ENCODE results near the gene PPARG.
A peak's percentile ranks its signal among the peaks of the same experiment; 100 is the strongest.

Gene PPARG

DNA sequence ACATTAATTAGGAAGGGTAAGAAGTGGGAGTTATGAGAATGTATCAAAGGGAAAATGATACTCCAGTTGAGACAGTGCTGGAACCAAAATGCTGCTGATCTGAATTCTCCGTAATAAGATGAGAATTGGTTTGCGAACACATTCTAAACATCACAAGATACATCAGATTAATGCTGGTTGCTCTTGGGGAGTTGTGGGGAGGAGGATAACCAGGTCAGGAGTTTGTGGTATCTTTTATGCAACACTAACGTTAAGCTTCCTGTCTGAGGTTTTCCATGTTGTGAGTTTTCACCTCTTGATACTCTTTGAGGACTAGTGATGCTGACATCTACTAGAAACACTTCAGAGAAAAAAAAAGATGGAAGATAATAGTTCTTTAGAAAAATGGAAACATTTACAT is 47.2 kb downstream of the PPARG start:
- H3K4me1 Mint-ChIP-seq (ENCODE audit: low read depth): peaks cover 19% of the 10 kb centered on the region
- H3K27me3 Mint-ChIP-seq: no peaks in the 10 kb centered on the region
- H3K4me3 Mint-ChIP-seq: no peak overlapping the region
- no peaks in the 10 kb centered on the region for H3K9me3 Mint-ChIP-seq
- H3K36me3 Mint-ChIP-seq (ENCODE audit: low read depth): no peaks in the 10 kb centered on the region
- DNase-seq: no peak
- peak overlapping the region; percentile 72 for H3K27ac Mint-ChIP-seq

- Mint-ChIP-seq H3K27ac (no peak overlapping the region), H3K4me1 (ENCODE audit: low read depth) (peaks cover 19% of the 10 kb centered on the region), H3K4me3 (no peak overlapping the region), H3K36me3 (ENCODE audit: low read depth) (no peaks in the 10 kb centered on the region), H3K9me3 (no peaks in the 10 kb centered on the region), H3K27me3 (peaks cover 14% of the 10 kb centered on the region)
- DNase-seq: no peak
Observed at GRCh38 chr3:12338595-12339546, 50.0 kb downstream of the PPARG start.

GRCh38 chr3:12339701-12340480 is 51.0 kb downstream of the PPARG start:
- Mint-ChIP-seq H3K27me3 (peaks cover 14% of the 10 kb centered on the region), H3K36me3 (ENCODE audit: low read depth) (no peaks in the 10 kb centered on the region), H3K4me1 (ENCODE audit: low read depth) (peaks cover 20% of the 10 kb centered on the region), H3K9me3 (no peaks in the 10 kb centered on the region), H3K27ac (no peak overlapping the region), H3K4me3 (no peak overlapping the region)
- no peak for DNase-seq

- H3K4me1 Mint-ChIP-seq (ENCODE audit: low read depth): peaks cover 24% of the 10 kb centered on the region
- no peaks in the 10 kb centered on the region for H3K36me3 Mint-ChIP-seq (ENCODE audit: low read depth)
- no peak for DNase-seq
- H3K4me3 Mint-ChIP-seq: no peak overlapping the region
- peaks cover 14% of the 10 kb centered on the region for H3K27me3 Mint-ChIP-seq
- H3K27ac Mint-ChIP-seq: no peak overlapping the region
- no peaks in the 10 kb centered on the region for H3K9me3 Mint-ChIP-seq
Observed at GRCh38 chr3:12340506-12340905, 51.6 kb downstream of the PPARG start.

DNA sequence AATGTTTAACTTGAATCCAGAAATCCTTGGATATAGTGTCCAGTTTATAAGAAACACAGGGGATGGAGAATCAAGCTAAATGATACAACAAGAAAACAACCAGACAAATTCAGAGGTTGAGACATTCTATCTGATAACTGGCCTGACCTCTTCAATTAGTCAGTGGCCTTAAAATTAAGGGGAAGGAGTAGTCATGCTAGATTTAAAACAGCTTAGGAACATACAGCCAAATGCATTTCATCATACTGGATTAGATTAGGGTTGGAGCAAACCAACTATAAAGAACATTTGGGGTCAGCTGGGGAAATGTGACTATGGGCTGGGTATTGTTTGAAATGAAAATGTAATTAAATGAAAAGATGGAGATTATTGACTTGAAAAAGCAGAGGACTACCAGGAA is 53.3 kb downstream of the PPARG start:
- Mint-ChIP-seq H3K4me1 (ENCODE audit: low read depth) (peaks cover 16% of the 10 kb centered on the region), H3K36me3 (ENCODE audit: low read depth) (no peaks in the 10 kb centered on the region), H3K27me3 (peaks cover 14% of the 10 kb centered on the region), H3K9me3 (no peaks in the 10 kb centered on the region), H3K4me3 (no peak overlapping the region), H3K27ac (no peak overlapping the region)
- no peak for DNase-seq

DNA sequence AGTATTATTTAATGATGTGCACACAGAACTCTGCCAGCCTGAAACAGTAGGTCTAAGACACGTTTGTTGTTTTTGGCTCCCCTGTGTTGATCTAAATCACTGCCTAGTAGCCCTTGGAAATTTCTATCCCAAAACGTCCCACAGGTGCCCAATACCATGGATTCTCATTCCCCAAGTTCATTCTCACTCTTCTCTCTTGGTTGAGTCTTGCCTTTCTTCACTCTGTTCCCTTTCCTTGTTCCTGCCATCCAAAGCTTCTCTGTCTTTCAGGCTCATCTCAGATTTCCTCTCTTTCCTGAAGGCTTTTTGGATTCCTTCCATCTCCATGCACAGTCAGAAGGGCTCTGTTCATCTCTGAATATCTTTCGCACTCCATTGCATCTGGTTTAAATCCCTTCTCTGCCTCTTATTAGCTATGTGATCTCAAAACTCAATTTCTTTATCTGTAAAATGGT is 54.2 kb downstream of the PPARG start:
- Mint-ChIP-seq H3K27me3 (peaks cover 20% of the 10 kb centered on the region), H3K4me3 (no peak overlapping the region), H3K9me3 (no peaks in the 10 kb centered on the region), H3K4me1 (ENCODE audit: low read depth) (peaks cover 15% of the 10 kb centered on the region), H3K27ac (no peak overlapping the region), H3K36me3 (ENCODE audit: low read depth) (no peaks in the 10 kb centered on the region)
- no peak for DNase-seq

DNA sequence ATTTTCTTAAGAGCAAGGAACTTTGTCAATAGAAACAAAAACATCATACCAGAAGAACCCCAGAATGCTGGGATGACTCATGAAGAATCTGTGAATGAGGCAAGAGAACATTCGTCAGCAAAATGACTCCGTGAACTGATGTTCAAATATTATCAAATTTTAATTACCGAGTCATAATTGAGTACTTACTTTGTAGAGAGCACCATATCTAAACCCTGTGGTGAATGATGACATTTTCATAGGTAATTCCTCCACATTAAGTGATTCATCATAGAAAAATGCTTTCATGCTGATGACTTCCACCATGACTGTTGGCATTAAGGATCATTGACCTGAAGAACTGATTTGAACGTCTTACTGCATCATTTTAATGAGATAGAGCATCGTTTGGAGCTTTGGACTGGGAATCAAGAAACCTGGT is 56.3 kb downstream of the PPARG start:
- H3K4me1 Mint-ChIP-seq (ENCODE audit: low read depth): peaks cover 15% of the 10 kb centered on the region
- H3K36me3 Mint-ChIP-seq (ENCODE audit: low read depth): no peaks in the 10 kb centered on the region
- H3K4me3 Mint-ChIP-seq: no peak overlapping the region
- H3K27ac Mint-ChIP-seq: peak overlapping the region; percentile 47
- DNase-seq: no peak
- no peaks in the 10 kb centered on the region for H3K9me3 Mint-ChIP-seq
- peaks cover 27% of the 10 kb centered on the region for H3K27me3 Mint-ChIP-seq

- Mint-ChIP-seq H3K27ac (peak overlapping the region; percentile 47), H3K4me3 (no peak overlapping the region), H3K4me1 (ENCODE audit: low read depth) (peaks cover 15% of the 10 kb centered on the region), H3K9me3 (no peaks in the 10 kb centered on the region), H3K36me3 (ENCODE audit: low read depth) (no peaks in the 10 kb centered on the region), H3K27me3 (peaks cover 27% of the 10 kb centered on the region)
- DNase-seq: no peak
Observed at GRCh38 chr3:12345584-12346494, 57.0 kb downstream of the PPARG start.

DNA sequence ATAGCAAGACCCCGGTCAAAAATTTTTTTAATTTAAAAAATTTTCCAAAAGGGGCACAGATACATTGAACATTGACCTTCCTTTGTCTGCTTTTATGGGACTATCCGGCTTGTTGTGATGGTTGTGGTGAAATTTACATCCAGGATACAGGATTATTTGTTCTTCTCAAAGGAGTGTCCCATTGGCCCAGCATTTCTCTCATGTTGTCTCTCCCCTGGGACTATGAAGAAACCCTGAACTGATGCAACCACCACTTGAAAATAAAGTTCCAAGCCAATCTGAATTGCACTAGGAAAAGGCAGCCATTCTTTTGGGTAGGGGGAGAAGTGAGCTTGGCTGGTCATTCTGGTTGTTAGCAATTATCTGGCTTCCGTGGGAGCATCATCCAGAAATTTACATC is 58.4 kb downstream of the PPARG start:
- H3K9me3 Mint-ChIP-seq: no peaks in the 10 kb centered on the region
- DNase-seq: no peak
- peaks cover 28% of the 10 kb centered on the region for H3K27me3 Mint-ChIP-seq
- H3K4me3 Mint-ChIP-seq: no peak overlapping the region
- no peaks in the 10 kb centered on the region for H3K36me3 Mint-ChIP-seq (ENCODE audit: low read depth)
- peaks cover 15% of the 10 kb centered on the region for H3K4me1 Mint-ChIP-seq (ENCODE audit: low read depth)
- H3K27ac Mint-ChIP-seq: no peak overlapping the region

DNA sequence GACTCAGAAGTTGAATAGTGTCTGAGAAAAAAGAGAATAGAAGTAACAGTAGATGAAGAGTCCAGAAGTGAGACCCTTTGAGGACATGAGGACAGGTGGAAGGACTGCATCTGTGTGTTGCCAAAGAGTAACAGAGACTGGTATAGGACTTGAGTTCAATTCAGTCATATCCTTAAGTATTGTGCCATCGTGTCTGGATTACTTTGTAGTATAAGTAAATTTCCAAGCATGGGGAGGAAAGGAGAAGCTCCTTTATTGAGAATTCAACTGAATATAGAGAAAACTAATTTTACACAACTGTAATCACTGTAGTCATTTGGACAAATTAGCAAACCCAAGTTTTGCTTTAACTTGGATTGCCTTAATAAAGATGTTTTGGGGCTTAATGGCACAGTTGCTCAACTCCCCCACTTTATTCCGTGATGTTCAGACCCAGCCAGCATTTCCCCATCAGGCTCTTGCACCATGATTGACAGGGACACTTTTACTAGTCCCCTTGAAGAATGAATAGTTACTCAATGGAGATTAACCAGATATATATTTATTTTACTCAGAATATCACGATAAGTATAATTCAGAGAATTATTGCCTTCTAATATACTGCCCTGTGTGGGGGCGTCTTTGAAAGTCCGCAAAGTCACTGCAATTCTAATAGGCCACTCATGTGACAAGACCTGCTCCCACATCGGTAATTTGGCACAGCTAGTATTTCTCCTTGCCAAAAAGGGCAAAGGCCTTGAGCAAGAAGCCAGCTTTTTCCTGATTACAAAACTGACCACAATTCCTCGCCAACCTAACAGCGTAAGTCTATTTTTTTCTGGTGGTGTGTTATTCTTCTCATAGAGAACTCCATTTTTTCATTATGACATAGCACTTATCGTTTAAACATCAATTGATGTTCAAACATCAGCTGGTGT is 61.3 kb downstream of the PPARG start:
- Mint-ChIP-seq H3K27ac (no peak overlapping the region), H3K9me3 (no peaks in the 10 kb centered on the region), H3K4me3 (no peak overlapping the region), H3K36me3 (ENCODE audit: low read depth) (no peaks in the 10 kb centered on the region), H3K4me1 (ENCODE audit: low read depth) (peaks cover 12% of the 10 kb centered on the region), H3K27me3 (peaks cover 21% of the 10 kb centered on the region)
- DNase-seq: no peak

DNA sequence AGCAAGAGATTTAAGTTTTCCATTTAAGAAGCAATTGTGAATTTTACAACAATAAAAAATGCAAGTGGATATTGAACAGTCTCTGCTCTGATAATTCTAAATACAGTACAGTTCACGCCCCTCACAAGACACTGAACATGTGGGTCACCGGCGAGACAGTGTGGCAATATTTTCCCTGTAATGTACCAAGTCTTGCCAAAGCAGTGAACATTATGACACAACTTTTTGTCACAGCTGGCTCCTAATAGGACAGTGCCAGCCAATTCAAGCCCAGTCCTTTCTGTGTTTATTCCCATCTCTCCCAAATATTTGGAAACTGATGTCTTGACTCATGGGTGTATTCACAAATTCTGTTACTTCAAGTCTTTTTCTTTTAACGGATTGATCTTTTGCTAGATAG is 62.3 kb downstream of the PPARG start:
- no peaks in the 10 kb centered on the region for H3K9me3 Mint-ChIP-seq
- no peak overlapping the region for H3K27ac Mint-ChIP-seq
- no peak overlapping the region for H3K4me3 Mint-ChIP-seq
- H3K4me1 Mint-ChIP-seq (ENCODE audit: low read depth): peaks cover 2% of the 10 kb centered on the region
- no peak for DNase-seq
- no peaks in the 10 kb centered on the region for H3K36me3 Mint-ChIP-seq (ENCODE audit: low read depth)
- peaks cover 21% of the 10 kb centered on the region for H3K27me3 Mint-ChIP-seq

DNA sequence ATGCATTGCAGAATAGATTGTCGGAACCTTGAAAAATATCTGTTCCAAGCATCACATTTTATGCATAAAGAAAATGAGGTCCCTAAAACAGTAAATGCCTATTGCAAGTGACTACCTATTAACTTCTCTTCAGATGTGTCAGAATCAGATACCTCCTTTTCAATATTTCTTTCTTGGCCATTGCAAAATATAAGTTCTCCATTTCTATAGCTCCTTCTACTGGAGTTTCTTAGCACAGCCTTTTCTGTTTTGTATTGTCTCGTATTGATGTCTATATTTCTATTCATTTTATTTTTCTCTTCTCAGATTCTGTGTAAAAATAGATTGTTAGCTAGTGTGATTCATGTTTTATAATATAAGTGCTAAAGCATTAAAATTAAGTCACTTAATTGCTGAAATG is 63.4 kb downstream of the PPARG start:
- Mint-ChIP-seq H3K36me3 (ENCODE audit: low read depth) (no peaks in the 10 kb centered on the region), H3K4me1 (ENCODE audit: low read depth) (no peaks in the 10 kb centered on the region), H3K9me3 (no peaks in the 10 kb centered on the region), H3K27ac (no peak overlapping the region), H3K4me3 (no peak overlapping the region), H3K27me3 (peaks cover 20% of the 10 kb centered on the region)
- DNase-seq: no peak

DNA sequence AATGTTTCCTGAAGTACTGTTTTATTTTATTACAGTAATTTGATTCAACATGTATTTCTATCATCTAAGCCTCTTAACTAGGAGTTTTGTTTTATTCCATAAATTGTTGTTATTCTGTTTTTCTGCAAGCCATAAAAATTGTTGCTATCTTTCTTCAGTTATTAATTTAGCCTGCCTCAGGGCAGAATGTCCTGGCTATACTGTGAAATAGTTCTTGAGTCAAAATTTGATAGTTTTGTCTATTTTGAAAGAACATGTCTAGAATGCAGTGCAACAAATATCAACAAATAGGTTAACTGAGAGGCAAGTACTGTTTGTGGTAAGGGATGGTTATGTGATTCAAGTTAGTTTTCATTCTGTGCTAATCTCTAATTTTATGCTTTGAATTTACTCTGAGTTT is 63.9 kb downstream of the PPARG start:
- H3K4me3 Mint-ChIP-seq: no peak overlapping the region
- no peaks in the 10 kb centered on the region for H3K4me1 Mint-ChIP-seq (ENCODE audit: low read depth)

More for the DNA sequence above, 63.9 kb downstream of the PPARG start:
- DNase-seq: no peak
- no peaks in the 10 kb centered on the region for H3K36me3 Mint-ChIP-seq (ENCODE audit: low read depth)
- H3K9me3 Mint-ChIP-seq: no peaks in the 10 kb centered on the region
- peaks cover 15% of the 10 kb centered on the region for H3K27me3 Mint-ChIP-seq
- no peak overlapping the region for H3K27ac Mint-ChIP-seq
